GM18517 (cell line): ENCODE results near the gene MAP2K2.

Experiments
- ATAC-seq: cut with Tn5 transposase; IDR thresholded peaks from one replicate; pipeline ENCODE4 v1.9.1; 2021; ENCODE audit warnings: mild to moderate bottlenecking, moderate library complexity; ENCODE audit not compliant: unreplicated experiment

The MAP2K2 gene

DNA sequence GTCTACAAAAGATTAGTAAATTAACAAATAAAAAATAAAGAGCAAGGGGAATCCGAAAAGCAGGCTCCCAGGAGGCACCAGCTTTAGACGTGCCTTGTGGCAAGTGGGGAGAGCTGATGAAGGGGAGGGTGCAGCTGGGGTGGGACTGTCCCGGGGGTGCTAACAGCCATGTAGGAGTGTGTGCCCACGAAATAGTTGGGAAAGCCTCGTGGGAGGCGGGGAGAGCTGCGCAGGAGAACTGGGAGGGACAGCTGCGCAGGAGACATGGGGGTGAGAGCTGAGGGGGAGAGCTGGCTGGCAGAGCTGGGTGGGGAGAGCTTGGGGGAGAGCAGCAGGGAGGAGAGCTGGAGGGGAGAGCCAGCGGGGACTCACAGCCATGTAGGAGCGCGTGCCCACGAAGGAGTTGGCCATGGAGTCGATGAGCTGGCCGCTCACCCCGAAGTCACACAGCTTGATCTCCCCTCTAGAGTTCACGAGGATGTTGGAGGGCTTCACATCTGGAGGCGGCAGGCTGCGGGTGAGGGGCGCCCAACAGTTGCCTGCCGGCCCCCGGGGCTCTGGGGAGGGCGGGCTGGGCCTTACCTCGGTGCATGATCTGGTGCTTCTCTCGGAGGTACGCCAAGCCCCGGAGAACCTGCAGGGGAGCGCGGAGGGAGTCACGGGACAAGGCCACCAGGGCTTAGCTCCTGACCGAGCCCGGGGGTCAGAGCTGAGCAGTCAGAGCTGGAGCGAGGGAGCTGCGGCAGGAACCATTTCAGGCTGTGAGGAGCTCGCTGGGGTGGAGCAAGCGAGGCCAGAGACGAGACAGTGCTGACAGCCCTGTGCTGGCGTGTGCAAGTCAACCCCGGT is 23.1 kb downstream of the MAP2K2 start:
- no peak for ATAC-seq

GRCh38 chr19:4099041-4099764 is 24.7 kb downstream of the MAP2K2 start:
- ATAC-seq = no peak

DNA sequence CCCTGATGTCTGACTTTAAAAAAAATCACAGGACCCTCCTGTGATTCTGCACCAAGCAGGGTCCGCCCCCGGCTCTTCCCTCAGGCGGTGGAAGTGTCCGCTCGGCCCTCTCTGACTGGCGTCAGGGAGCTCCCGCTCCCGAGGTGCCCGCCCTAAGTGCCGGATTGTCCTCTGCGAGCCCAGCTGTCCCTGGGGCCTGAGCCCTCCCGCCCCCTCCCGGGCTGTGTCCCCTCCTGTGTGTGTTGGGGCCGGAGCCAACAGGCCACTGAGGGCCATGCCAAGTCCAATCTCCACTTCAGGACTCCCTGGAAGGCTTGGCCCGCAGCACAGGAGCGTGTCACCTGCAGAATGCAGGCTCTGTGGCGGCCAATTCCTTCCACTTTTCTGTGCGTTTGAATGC is 25.4 kb downstream of the MAP2K2 start:
- no peak for ATAC-seq

DNA sequence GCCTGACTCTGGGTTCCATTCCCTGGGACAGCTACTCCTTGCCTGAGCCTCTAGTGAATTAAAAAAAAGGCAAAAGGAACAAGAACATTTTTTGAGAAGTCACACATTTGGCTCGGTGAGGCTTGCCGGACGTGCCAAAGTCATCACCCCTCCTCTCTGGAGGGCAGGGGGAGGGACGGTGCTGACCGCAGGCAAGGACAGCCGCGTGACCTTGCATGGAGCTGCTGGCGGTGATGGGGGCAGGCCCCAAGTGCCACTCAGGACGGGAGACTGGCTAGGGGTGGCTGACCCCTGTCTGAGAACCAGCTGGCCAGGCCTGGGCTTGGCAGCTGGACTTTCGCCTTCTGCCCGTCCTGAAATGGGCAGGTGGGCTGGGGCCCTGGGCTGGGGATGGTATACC is 26.4 kb downstream of the MAP2K2 start:
- no peak for ATAC-seq

DNA sequence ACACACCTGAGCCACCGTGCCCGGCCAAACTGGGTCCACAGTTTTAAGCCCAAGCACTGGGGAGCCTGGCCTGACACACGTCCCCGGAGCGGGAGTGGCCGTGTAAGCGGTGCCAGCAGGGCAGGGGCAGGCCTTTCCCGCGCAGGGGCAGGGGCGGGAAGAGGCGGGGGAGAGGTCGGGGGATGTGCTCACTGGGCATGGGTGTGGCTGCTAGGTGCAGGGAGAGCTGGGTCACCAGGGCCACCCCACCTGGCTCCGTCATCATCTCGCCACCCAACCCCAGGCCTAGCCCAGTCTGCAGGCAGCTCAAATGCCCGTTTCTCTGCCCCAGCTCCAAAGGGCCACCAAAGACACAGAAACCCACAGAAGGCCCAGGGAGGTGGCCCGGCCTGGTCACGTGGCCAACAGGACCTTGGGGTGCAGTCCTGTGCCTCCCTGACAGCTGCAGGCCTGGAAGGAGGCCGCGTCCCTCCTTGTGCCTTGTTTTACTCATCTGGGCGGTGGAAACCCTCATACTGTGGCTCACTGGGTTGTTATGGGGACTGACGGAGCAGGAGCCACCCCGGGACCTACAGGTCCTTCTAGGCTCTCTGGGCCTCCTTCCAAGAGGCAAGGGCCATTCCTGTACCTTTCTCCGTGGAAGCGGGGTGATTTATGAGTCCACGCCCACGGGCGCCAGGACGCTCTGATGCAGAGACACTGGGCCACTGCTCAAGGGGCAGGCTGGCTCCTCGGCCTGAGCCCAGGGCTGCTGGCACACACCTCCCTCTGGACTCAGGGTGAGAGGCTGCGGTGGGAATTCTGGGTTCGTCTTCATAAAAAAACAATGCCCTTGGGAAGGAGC is 27.7 kb downstream of the MAP2K2 start:
- ATAC-seq = no peak

- no peak for ATAC-seq
Observed at GRCh38 chr19:4095488-4095844, 28.5 kb downstream of the MAP2K2 start.

- ATAC-seq = no peak
Observed at GRCh38 chr19:4094761-4095487, 29.0 kb downstream of the MAP2K2 start.

DNA sequence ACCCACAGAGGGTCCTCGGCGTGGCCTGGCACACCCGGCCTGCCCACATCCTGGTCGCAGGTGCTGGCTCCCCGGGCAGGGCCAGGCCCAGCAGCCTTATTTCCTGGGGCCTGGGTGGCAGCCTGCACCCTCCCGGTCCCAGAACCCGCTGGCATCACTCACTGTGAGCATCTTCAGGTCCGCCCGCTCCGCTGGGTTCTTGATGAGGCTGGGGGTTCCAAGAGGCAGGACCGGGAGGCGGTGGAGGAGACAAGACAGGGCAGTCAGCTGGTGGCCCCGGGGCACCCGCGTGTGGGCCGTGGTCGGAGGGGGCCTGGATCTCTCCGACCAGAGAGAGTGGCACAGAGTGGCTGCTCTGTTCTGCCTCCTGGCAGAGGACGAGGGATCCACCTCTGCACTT is 29.6 kb downstream of the MAP2K2 start:
- ATAC-seq = no peak

GRCh38 chr19:4093643-4094175 is 30.2 kb downstream of the MAP2K2 start:
- no peak for ATAC-seq

DNA sequence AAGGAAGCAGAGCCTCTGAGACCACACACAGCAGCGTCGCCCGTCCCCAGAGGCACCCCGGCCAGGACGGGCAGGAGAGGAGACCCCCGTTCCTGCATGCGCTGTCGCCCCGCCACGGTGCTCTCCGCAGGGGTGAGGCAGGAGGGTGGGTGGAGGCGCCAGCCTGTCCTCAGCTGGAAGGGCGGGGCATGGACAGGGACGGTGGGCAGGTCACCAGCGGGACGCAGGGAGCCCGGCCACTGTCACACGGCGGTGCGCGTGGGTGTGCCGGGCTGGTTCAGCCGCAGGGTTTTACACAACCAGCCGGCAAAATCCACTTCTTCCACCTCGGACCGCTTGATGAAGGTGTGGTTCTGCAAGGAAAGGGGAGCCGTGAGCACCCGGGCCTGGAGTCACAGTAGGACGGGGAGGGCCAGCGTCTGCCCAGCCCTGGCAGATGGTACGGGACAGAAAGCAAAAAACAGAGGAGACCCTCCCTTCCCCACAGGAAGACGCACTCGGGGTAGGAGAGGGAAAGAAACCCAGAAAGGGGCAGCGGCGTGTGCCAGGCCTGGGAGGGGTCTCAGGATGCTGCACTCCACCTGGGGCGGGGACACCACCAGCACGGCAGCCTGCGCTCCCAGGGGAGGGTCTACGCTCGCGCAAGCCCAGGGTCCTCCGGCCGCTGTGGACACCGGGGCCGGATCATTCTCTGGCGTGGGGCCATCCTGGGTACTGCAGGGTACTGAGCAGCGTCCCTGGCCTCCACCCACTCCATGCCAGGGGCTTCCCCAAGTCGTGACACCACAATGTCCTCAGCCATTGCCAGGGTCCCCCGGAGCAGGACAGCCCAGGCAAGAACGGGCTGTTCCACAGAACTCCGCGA is 33.3 kb downstream of the MAP2K2 start:
- no peak for ATAC-seq

- ATAC-seq = no peak
Observed at GRCh38 chr19:4089946-4090345, 34.0 kb downstream of the MAP2K2 start.

GRCh38 chr19:4089400-4089908 is 34.5 kb downstream of the MAP2K2 start:
- ATAC-seq = no peak

- ATAC-seq = no peak
Observed at GRCh38 chr19:4088975-4089374, 34.9 kb downstream of the MAP2K2 start.

GRCh38 chr19:4087787-4088679 is 35.9 kb downstream of the MAP2K2 start:
- ATAC-seq = no peak

- no peak for ATAC-seq
Observed at GRCh38 chr19:4086411-4086867, 37.5 kb downstream of the MAP2K2 start.

DNA sequence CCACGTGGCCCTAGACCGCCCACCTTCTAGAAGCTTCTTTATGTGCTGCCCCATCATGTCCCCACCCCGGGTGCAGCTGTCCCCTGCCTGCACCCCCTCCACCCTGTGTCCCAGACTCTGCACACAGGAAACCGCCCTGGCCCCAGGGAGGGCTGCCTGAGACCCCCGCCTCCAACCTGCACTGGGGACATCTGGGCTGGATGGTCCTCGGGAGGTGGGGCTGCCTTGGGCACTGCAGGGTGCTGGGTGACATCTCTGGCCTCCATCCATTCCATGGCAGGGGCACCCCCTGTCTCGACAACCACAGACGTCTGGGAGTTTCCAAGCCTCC is 39.4 kb downstream of the MAP2K2 start:
- ATAC-seq = no peak

DNA sequence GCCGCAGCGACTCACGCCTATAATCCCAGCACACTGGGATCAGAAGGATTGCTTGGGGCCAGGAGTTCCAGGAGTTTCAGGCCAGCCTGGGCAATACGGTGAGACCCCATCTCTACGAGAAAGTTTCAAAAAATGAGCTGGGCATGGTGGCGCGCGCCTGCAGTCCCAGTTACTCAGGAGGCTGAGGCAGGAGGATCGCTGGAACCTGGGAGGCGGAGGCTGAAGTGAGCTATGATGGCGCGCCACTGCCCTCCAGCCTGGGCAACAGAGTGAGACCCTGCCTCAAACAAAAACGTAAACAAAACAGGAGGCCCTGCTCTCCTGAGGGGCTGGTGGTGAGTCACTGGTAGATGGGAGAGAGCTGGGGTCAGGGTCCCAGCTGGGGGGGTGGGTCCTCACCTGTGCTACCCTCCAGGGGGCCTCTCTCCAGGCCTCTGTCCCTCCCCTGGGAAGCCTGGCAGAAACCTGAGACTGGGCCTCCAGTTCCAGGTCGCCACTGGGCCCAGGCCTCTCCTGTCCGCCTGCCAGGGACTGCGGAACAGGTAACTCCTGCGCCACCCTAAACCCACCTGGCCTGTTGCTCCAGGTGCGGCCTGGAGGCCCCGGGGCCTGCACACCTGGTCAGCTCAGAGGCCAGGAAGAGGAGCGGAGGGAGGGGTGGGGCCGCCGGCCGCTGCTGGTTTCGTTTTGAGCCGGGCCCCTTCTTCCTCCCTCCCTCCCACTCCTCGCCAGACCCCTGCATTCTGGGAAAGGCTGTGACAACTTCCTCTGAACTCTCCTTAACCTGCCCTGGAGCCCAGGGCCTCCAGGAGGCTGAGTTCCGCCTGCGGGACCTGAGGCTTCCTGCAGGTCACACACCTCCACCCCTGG is 40.0 kb downstream of the MAP2K2 start:
- ATAC-seq = no peak
